HG02678 (cell line): ENCODE measurements around the gene DPP10.

ENCODE experiments used
- ATAC-seq: cut with Tn5 transposase; IDR thresholded peaks from one replicate; pipeline ENCODE4 v1.9.1; 2021; ENCODE audit warnings: mild to moderate bottlenecking, moderate library complexity; ENCODE audit not compliant: unreplicated experiment

DPP10 gene

DNA sequence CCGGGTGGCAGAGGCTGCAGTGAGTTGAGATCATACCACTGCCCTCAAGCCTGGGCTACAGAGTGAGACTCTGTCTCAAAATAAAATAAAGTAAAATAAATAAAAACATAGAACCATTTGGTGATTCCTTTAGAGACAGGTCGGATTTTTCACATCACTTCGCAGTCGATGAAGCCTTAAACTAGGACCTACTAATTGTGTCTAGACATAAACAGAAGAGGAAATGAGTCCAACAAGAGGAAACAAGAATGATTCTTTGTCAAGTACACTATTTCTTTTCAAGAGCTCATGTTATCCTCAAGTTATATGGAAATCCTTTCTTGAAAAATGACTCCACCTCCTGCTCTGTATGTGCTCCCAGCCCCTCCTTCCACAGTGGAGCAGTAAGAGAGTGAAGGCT, 758.9 kb downstream of the DPP10 start:
- ATAC-seq: no peak

DNA sequence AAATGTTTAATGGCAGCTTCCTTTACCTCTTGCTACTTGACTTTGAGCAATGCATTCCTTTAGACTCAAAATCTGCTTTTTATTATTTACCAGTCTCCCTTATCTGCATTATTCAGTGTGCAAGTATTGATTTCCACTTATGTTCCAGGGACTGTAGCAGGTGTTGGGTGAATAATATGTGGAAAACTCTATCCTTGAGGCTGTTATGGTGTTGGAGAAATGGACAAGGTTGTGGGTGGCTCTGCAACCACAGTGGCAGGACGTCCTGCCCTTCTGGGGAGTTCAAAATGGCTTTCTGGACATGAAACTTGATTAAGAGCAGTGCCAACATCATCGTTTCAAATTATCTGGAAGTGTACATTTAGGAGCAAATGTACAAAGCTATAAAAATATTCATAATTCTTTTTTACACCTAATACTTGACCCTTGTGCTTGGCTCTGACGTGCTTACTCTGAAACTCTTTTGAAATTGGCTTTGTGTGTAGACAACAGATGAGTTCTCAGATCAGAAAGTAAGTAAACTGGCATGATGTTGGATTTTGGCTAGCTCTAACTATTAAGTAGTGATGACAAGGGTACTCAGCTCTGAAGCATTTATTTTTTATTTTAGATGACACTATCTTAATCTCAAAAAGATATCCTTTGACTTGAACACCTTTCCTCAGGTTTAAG, 766.2 kb downstream of the DPP10 start:
- no peak for ATAC-seq

DNA sequence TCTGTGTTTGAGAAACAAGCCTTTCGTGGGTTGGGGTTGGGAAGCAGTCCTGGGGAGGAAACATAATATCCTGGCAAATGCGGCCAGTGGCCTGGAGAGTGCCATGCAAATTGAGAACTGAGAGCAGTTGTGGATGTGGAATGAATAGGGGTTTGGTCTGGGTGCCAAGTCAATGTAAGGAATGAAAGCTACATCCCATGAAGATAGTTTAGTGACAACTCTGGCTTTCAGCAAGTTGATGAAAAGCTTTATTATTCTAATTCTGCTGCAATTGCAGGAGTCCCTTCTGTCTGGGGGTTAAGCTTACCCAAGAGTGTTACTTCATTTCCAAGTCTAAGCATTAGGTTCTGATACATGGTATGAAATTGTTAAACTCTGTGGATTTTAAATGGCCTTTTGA, 771.6 kb downstream of the DPP10 start:
- no peak for ATAC-seq

DNA sequence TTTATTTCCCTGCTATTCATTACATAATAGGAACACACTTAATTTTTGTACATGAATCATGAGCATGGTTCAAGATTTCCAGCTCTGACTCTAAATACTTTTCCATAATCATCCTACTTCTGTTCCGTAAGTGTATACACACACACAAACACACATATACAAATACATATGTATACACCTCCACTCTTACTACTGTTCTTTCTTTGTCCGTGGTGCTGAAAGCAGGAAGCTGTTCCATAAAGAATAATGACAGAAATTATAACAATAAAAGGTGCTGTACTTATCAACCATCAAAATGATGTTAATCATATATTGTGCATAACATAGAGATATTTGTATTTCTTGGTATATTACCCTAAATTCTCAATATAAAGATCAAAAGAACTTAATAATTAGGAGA, 776.9 kb downstream of the DPP10 start:
- ATAC-seq: no peak

DNA sequence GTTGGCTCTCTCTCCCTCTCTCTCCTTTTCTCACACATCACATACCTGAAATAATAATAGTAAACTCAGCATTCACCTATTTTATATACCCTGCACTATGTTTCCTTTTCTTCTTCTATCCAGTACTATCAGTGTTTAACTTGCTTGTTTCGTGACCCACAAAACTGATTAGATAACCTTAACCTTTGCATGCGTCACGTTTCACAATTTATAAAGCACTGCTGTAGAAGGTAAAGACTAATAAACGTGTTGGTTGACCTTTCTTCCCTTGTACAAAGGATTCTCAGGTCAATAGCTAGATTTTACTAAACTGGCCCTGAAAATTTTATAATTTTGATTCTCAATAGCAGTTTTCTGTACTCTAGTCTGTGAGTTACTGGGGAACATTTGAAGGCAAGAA, 791.7 kb downstream of the DPP10 start:
- ATAC-seq: no peak

DNA sequence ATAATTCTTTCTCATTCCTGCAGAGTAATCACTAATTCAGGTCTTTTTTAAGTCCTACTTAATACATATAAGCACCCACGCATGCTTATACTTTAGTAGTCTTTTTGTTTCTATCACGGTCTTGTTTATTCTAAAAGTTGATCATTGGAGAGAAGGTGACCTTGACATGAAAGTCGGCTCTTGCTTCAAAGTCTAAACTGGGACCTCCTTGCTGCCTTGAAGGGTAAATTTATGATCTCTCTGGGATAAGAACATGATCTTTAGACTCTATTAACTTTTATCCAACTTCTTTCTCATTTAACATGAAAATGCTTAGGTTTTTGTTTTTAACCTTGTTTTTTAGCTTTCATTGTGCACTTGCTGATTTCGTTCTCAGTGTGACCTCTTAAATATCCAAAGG, 792.3 kb downstream of the DPP10 start:
- no peak for ATAC-seq

DNA sequence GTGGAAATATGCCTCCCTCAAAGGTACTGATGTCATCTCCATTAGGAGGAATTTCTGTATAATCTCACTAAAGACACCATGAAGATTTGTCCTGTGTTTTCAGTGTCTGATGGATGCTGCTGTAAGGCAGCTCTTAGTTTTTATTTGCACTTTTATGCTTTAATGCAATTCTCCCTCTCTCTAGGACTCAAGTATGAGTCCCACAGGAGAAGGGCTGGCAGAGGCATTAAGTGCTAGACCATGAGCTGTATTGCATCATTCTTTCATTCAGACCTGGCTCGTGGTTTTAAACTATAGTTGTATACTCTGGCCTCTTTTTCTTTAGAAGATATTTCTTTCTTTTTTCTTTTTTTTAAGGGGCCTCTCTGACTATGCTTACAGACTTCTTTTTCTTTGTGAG, 805.6 kb downstream of the DPP10 start:
- ATAC-seq: no peak

DNA sequence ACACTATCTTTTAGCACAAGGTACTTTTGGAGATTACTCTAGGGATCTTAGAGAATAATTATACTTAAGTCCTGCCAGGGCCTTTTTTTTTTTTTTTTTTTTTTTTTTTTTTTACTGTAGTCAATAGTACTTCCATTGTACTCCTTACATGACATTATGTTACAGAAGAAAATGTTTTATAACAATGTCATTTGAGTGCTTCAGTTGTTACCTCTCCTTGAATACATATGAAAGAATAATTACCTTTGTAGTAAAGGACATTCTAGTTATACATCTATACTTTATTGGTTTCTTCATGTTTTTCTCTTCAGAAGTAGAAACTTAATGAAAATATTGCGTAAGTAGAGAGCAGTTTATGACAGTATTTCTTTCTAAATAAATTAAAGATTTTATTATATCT, 834.9 kb downstream of the DPP10 start:
- no peak for ATAC-seq

DNA sequence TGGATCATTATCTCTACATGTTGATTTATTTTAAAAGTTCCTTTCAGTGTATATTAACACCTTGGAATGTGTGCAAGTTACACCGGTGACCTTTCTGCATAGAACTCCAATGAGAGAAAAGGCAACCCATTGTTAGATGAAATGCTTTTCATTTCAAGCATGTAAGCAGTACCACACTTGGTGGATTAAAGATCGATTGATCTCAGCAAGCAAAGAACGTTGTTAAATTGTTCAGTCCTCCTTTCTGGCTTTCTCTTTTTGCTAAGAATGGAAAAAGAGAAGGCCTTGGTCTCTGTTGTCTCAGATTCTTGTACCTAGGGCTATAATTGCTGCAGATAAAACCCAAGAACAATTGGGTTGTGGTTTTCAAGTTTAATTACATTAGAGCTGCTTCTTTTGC, 843.0 kb downstream of the DPP10 start:
- ATAC-seq: no peak

DNA sequence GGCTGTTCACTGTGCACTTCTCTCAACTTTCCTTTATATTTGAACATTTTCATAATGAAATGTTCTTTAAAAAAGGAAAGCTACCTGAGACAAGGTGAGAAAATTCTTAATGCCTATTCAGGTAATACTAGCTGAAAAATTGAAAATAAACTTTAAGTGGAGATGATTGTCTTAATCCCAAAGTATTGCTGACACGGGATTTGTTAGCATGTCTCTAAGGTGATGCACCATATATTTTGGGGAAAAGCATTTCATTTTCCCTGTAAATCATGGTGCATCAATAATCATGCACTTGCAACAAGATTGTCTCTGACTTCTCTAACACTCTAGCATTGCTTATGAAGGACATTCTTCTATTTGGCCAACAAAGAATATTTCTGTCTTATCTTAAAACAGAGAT, 848.0 kb downstream of the DPP10 start:
- ATAC-seq: no peak

DNA sequence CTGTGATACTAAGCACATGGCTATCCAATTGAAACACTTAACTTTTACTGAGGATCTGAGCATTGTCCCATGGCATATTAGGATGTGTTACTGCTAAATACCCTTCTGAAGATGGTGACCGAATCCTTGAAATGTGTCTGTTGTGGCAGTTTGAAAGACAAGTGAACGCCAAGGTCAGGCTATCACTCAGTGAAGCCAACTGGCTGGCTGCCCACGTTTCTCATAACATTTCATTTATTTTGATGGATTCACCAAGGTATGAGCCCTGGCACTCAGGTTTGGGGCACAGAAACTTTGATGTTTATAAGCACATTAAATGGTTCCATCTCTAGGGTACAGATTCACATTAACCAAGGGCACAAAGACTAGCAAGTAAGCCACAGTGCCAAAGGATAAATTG, 850.3 kb downstream of the DPP10 start:
- no peak for ATAC-seq

DNA sequence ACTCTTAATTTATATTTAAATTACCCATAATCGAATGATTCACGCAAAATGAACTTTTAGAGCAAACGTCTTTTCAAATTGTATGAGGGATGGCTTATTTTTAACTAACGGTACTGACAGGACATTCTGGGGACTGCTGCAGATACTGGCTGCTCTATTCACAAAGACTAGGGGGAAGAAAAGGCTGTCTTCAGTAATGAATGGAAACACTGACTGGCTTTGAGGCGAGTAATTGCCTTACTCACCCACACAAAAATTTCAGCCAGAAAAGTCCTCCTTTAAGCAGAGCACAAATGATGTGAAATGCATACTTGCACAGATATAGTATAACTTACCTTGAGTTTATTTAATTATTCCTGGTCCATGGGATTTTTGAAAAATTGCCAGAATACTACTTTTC, 852.6 kb downstream of the DPP10 start:
- no peak for ATAC-seq

DNA sequence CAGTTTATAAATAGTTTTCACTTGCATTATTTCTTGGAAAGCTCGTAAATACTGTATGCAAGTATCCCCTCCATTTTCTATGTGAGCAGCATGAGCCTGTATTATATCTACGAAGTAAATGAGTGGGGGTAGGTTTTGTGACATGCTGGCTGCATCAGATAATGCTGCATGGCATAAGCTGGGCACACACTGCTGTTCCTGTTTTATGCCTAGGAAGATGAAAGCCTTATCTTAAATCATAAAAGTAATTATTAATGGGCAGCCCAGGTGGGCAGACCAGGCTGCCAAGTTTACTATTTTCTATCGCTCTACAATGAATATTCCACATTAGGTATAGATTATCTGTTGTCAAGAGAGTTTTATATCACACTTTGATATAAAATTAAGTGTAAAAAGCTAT, 854.6 kb downstream of the DPP10 start:
- no peak for ATAC-seq

DNA sequence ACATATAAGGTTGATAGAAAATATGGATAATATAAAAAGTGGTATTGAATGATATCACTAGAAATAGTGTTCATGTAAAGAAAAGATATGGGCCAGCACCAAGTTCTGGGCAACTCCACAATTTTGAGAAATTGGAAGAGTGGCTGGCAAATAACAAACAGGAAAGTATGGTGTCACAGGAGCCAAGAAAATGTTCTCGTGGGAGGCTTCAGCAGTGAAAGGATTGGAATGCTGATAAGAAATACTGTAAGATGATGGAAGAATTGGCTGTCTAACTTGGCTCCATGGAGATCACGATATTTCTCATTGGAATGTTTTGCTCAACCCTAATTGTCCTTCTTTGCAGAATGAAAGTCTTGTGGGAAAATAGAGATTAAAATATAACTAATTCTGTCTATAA, 856.8 kb downstream of the DPP10 start:
- ATAC-seq: no peak

DNA sequence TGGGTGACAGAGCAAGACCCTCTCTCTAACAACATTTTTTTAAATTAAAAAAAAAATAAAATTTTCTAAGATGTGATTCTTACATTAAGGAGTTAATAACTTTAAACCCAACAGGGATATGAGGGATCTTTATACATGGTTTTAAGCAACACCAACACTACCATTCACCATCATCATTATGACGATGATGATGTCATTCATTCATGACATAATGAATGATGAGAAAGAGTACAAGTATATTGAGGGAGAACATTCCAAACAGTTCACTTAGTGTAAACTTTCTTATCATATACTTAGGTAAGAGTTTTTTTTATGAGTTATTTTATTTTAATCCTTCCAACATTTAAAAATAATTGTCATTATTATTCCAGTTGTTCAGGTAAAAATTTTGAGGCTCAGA, 863.3 kb downstream of the DPP10 start:
- no peak for ATAC-seq

DNA sequence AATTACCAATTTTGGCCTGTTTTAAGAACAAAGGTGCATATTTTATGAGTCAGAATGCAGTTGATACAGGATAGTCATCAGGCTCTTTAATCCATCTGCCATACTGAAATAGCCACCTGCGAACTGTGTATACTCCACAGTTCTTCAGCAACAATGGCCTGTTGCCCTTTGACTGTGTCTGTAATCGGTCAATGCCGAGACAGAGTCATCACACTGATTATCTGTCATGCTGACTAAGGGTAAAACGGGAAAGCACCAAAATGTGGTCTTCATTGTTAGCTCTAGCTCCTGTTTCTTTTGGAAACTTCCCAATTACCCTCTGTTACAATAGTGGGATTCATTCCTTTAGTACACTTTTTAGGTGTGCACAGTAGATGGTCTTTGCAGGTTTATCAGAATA, 871.7 kb downstream of the DPP10 start:
- no peak for ATAC-seq

DNA sequence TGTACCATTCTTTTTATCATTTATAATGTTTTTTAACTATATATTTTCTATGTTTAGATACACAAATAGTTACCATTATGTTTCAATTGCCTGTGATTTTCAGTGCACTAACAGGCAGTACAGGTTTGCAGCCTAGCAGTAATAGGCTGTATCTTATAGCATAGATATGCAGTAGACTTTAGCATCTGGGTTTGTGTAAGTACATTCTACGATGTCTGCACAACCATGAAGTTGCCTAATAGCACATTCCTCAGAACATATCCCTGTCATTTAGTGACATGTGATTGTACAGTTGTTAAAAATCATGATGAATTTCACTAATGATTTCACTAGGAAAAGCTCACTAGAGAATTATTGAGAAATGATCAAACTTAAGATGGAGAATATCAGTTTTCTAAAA, 884.6 kb downstream of the DPP10 start:
- ATAC-seq: no peak

DNA sequence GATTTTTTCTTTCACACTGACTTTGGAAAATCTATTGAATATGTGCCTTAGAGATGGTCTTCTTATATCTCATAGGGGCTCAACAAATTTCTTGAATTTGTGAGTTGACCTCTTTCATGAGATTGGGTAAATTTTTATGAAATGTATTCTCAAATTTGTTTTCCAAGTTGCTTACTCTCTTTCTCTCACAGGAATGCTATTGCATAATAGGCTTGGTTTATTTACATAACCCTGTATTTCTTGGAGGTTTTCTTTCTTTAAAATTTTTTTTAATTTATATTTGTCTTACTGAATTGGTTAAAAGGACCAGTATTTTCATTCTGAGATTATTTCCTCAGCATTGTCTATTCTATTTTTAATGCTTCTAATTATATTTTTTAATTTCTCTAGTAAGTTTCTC, 917.1 kb downstream of the DPP10 start:
- no peak for ATAC-seq

DNA sequence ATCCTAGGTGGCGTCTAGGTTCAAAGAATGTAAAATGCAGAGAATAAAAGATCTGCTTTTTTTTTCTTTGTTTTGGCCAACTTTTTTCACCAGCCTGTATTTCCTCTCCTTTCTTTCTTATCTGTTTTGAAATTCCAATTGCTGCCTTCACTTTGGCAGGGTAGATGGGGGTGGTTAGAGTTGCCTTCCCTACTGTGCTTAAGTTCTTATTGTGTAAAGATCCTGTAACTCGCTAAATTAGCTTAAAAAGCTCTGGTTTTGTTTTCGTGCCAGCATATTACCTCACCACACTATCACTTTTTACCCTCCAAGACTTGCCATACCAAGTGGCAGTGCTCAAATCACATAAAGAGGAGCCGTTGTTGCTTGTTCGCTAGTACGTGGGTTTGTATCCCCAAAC, 921.7 kb downstream of the DPP10 start:
- ATAC-seq: no peak

DNA sequence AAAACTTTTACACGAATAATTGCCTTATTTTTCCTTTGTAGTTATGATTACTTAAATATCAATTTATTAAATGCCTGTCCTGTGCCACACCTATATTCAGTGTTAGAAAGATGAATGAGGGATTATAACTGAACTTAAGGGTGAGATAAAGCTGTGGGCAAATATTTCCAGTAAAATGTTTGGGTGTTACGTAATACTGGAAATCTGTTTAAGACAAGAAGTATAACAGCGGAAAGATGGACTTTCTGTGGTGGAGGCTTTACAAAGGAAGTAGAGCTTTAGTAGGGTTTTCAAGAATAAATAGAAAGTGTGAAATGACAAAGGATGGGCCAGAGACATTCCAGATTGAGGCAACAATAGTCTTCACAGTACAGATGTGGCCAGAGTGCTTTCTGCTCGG, 927.0 kb downstream of the DPP10 start:
- ATAC-seq: no peak

DNA sequence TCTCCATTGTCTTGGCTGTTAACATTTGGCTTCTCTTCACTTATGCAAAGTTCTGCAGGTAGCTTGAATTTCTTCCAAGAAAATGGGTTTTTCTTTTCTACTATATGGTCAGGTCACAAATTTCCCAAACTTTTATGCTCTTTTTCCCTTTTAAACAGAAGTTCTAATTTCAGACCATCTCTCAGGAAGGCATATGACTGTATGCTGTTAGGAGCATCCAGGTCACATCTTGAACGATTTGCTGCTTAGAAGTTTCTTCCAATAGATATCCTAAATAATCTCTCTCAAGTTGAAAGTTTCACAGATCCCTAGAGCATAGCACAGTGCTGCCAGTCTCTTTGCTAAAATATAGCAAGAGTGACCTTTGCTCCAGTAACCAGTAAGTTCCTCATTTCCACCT, 932.5 kb downstream of the DPP10 start:
- no peak for ATAC-seq

DNA sequence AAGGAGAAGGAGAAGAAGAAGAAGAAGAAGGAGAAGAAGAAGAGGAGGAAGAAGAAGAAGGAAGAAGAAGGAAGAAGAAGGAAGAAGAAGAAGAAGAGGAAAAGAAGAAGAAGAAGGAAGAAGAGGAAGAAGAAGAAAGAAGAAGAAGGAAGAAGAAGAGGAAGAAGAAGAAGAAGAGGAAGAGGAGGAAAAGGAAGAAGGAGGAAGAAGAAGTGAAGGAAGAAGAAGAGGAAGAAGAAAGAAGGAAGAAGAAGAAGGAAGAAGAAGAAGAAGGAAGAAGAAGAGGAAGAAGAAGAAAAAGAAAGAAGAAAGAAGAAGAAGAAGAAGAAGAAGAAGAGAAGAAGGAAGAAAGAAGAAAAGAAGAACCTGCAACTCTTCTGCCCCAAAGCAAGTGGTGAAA, 942.0 kb downstream of the DPP10 start:
- ATAC-seq: no peak

DNA sequence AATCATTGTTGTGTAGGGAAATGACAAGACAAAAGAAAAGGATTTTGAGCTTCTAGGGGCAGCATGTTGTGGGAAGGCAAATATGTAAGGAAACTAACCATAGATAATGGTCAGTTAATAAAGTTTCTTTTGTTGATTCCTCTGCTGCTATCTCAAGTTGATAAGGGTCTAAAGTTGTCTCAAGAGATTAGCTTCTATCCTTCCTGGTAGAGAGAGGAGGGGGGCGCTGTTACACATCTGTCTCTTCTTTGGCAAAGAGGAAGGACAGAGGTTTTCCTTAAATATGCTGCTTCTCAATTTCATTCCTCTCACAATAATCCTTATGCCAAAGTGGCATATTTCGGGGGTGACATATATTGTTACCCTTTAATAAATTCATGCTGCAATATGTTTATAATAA, 944.0 kb downstream of the DPP10 start:
- ATAC-seq: no peak

DNA sequence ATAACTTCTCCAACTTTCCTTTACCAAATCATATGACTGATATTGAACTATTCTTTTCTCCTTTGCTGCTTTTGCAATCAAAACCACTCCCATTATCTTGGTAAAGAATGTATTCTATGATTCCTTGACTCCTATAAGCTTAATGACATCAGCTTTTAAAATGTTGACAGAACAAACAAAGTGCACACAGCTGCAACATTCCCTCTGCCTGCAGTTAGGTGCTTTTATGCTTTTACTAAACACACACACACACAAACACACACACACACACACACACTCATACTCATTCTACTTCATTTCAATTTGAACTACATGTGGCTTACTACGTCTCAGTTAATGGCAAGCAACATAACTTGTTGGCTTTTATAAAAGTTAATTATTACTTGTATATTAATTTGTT, 946.6 kb downstream of the DPP10 start:
- no peak for ATAC-seq
